ENCODE measurements around the gene DNAI2. TPM values are rescaled to one million over a fixed set of nuclear protein-coding genes. Genes with fewer than 3 reads are reported as not detected.

The DNAI2 gene
- total RNA-seq, 2 donors from 2014 or later, result 0.25 to 0.31 TPM

GRCh38 chr17:74339537-74340195 is 65.6 kb downstream of the DNAI2 start:
- Mint-ChIP-seq H3K9me3 (no peaks in the 10 kb centered on the region), H3K36me3 (no peaks in the 10 kb centered on the region), H3K27ac (no peak overlapping the region)
- DNase-seq (ENCODE audit: low spot score in 2 of 2), result no peak
- no peak for ATAC-seq

GRCh38 chr17:74340470-74341023 is 66.5 kb downstream of the DNAI2 start:
- ATAC-seq, result no peak
- DNase-seq (ENCODE audit: low spot score in 2 of 2), result no peak
- Mint-ChIP-seq H3K27ac (no peak overlapping the region), H3K36me3 (no peaks in the 10 kb centered on the region), H3K9me3 (no peaks in the 10 kb centered on the region)

GRCh38 chr17:74342224-74342623 is 68.2 kb downstream of the DNAI2 start:
- no peaks in the 10 kb centered on the region for H3K9me3 Mint-ChIP-seq
- ATAC-seq (no peak), DNase-seq (ENCODE audit: low spot score in 2 of 2) (no peak)
- no peak overlapping the region for H3K27ac Mint-ChIP-seq
- no peaks in the 10 kb centered on the region for H3K36me3 Mint-ChIP-seq

GRCh38 chr17:74343121-74343520 is 69.1 kb downstream of the DNAI2 start:
- ATAC-seq, result no peak
- DNase-seq (ENCODE audit: low spot score in 2 of 2), result no peak
- H3K27ac Mint-ChIP-seq, result no peak overlapping the region
- no peaks in the 10 kb centered on the region for H3K36me3 Mint-ChIP-seq
- H3K9me3 Mint-ChIP-seq, result no peaks in the 10 kb centered on the region

- Mint-ChIP-seq H3K27ac (no peak overlapping the region), H3K36me3 (no peaks in the 10 kb centered on the region), H3K9me3 (no peaks in the 10 kb centered on the region)
- ATAC-seq (no peak), DNase-seq (ENCODE audit: low spot score in 2 of 2) (no peak)
Observed at GRCh38 chr17:74343526-74344284, 69.7 kb downstream of the DNAI2 start.

GRCh38 chr17:74344658-74345057 is 70.6 kb downstream of the DNAI2 start:
- DNase-seq (ENCODE audit: low spot score in 2 of 2) (no peak), ATAC-seq (no peak)
- Mint-ChIP-seq H3K9me3 (no peaks in the 10 kb centered on the region), H3K27ac (no peak overlapping the region), H3K36me3 (no peaks in the 10 kb centered on the region)

GRCh38 chr17:74345433-74346241 is 71.6 kb downstream of the DNAI2 start:
- Mint-ChIP-seq H3K36me3 (no peaks in the 10 kb centered on the region), H3K9me3 (no peaks in the 10 kb centered on the region), H3K27ac (no peak overlapping the region)
- ATAC-seq (no peak), DNase-seq (ENCODE audit: low spot score in 2 of 2) (no peak)

GRCh38 chr17:74347646-74348045 is 73.6 kb downstream of the DNAI2 start:
- ATAC-seq (no peak), DNase-seq (ENCODE audit: low spot score in 2 of 2) (no peak)
- Mint-ChIP-seq H3K9me3 (no peaks in the 10 kb centered on the region), H3K27ac (no peak overlapping the region), H3K36me3 (no peaks in the 10 kb centered on the region)

GRCh38 chr17:74349120-74349519 is 75.1 kb downstream of the DNAI2 start:
- no peak for DNase-seq (ENCODE audit: low spot score in 2 of 2)
- no peak overlapping the region for H3K27ac Mint-ChIP-seq
- ATAC-seq, result no peak
- H3K36me3 Mint-ChIP-seq, result no peaks in the 10 kb centered on the region
- H3K9me3 Mint-ChIP-seq, result no peaks in the 10 kb centered on the region

- ATAC-seq, result no peak
- H3K27ac Mint-ChIP-seq, result no peak overlapping the region
- no peaks in the 10 kb centered on the region for H3K36me3 Mint-ChIP-seq
- no peaks in the 10 kb centered on the region for H3K9me3 Mint-ChIP-seq
- DNase-seq (ENCODE audit: low spot score in 2 of 2), result no peak
Observed at GRCh38 chr17:74350486-74350885, 76.5 kb downstream of the DNAI2 start.

GRCh38 chr17:74351552-74352210 is 77.6 kb downstream of the DNAI2 start:
- Mint-ChIP-seq H3K27ac (no peak overlapping the region), H3K9me3 (no peaks in the 10 kb centered on the region), H3K36me3 (no peaks in the 10 kb centered on the region)
- DNase-seq (ENCODE audit: low spot score in 2 of 2) (peak in 1 of 2 donors; percentile 27), ATAC-seq (peak in 1 of 2 donors; percentile 26)

- no peak for ATAC-seq
- Mint-ChIP-seq H3K27ac (no peak overlapping the region), H3K9me3 (no peaks in the 10 kb centered on the region), H3K36me3 (peaks cover 0 to 1% of the 10 kb centered on the region in 2 donors)
- no peak for DNase-seq (ENCODE audit: low spot score in 2 of 2)
Observed at GRCh38 chr17:74353446-74354060, 79.5 kb downstream of the DNAI2 start.

GRCh38 chr17:74354123-74354522 is 80.1 kb downstream of the DNAI2 start:
- Mint-ChIP-seq H3K36me3 (peaks cover 0 to 5% of the 10 kb centered on the region in 2 donors), H3K9me3 (no peaks in the 10 kb centered on the region), H3K27ac (no peak overlapping the region)
- ATAC-seq (peak; percentile 78 to 91), DNase-seq (ENCODE audit: low spot score in 2 of 2) (peak in 1 of 2 donors; percentile 78)

- peak in 1 of 2 donors; percentile 26 for ATAC-seq
- DNase-seq (ENCODE audit: low spot score in 2 of 2), result no peak
Observed at GRCh38 chr17:74354561-74354960, 80.5 kb downstream of the DNAI2 start.

GRCh38 chr17:74355065-74355464 is 81.0 kb downstream of the DNAI2 start:
- ATAC-seq, result no peak
- H3K27ac Mint-ChIP-seq, result no peak overlapping the region

More at GRCh38 chr17:74354561-74354960, 80.5 kb downstream of the DNAI2 start:
- Mint-ChIP-seq H3K9me3 (no peaks in the 10 kb centered on the region), H3K36me3 (peaks cover 0 to 5% of the 10 kb centered on the region in 2 donors), H3K27ac (no peak overlapping the region)

More at GRCh38 chr17:74355065-74355464, 81.0 kb downstream of the DNAI2 start:
- H3K36me3 Mint-ChIP-seq, result peaks cover 0 to 5% of the 10 kb centered on the region in 2 donors
- DNase-seq (ENCODE audit: low spot score in 2 of 2), result no peak
- no peaks in the 10 kb centered on the region for H3K9me3 Mint-ChIP-seq
